SK-N-SH (cell line): Measurements from ENCODE around the gene PLXNB3.

Experiments used
- EP300 ChIP-seq, 2 experiments: IDR thresholded peaks; 2 replicates each; pipeline versions ENCODE4 v1.4.0 to v1.6.1; 2012; ENCODE audit warnings: borderline replicate concordance in 1 of 2, low read depth in 1 of 2, low read length in 1 of 2
- JUND ChIP-seq: IDR thresholded peaks from 2 replicates; pipeline ENCODE4 v1.4.0; 2012
- POLR2AphosphoS5 ChIP-seq: IDR thresholded peaks from 2 replicates; pipeline ENCODE4 v1.6.1; 2012; ENCODE audit warnings: low read depth, low read length
- RCOR1 ChIP-seq: fragments of 150-350 bp; IDR thresholded peaks from 2 replicates; pipeline ENCODE4 v1.6.1; 2017; ENCODE audit warnings: antibody characterized with exemption, low read length
- RFX5 ChIP-seq: IDR thresholded peaks from 2 replicates; pipeline ENCODE4 v1.6.1; 2012; ENCODE audit warnings: mild to moderate bottlenecking, improper control_type of control experiment, low read length
- RXRA ChIP-seq: IDR thresholded peaks from 2 replicates; pipeline ENCODE4 v1.4.0; 2012; ENCODE audit warnings: low read depth, mild to moderate bottlenecking, borderline replicate concordance
- TCF12 ChIP-seq: IDR thresholded peaks from 2 replicates; pipeline ENCODE4 v1.4.0; 2012
- TF ChIP-seq, protein P1 (sequence below): fragments of 150-350 bp; IDR thresholded peaks from 2 replicates; pipeline ENCODE4 v1.6.1; 2017; ENCODE audit warnings: antibody characterized with exemption, low read length, low read depth, borderline replicate concordance
- TF ChIP-seq, protein P2 (sequence below): fragments of 200-600 bp; sonication (generic); IDR thresholded peaks from 2 replicates; pipeline ENCODE4 v1.6.1; 2017; ENCODE audit warnings: antibody characterized with exemption, mild to moderate bottlenecking, moderate library complexity
- TF ChIP-seq, protein P3 (sequence below): IDR thresholded peaks from 2 replicates; pipeline ENCODE4 v1.6.1; 2012; ENCODE audit warnings: mild to moderate bottlenecking, low read depth, low read length, moderate library complexity
- TF ChIP-seq, protein P4 (sequence below): IDR thresholded peaks from 2 replicates; pipeline ENCODE4; 2012
- TF ChIP-seq, protein P5 (sequence below): IDR thresholded peaks from 2 replicates; pipeline ENCODE4 v1.4.0; 2012; ENCODE audit warnings: low read depth

DNA sequence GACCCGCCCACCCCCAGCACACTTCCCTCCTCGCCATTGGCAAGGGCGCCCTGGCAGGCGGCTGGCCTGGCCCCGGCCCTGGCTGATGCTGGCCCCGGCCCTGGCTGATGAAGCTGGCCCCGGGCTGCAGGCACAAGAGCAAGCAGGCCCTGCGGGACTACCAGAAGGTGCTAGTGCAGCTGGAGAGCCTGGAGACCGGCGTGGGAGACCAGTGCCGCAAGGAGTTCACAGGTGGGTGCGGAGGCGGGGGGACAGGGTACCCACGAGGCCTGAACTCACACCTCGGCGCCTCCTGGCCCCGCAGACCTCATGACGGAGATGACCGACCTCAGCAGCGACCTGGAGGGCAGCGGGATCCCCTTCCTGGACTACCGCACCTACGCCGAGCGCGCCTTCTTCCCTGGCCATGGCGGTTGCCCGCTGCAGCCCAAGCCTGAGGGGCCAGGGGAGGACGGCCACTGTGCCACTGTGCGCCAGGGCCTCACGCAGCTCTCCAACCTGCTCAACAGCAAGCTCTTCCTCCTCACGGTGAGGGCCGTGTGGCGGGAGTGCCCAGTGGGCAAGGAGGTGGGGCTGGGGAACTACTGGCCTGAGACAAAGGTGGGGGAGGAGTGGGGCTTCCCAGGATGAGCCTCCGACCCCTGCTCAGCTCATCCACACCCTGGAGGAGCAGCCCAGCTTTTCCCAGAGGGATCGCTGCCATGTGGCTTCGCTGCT, 10.7 kb downstream of the PLXNB3 start:
- TF ChIP-seq, protein P1, sequence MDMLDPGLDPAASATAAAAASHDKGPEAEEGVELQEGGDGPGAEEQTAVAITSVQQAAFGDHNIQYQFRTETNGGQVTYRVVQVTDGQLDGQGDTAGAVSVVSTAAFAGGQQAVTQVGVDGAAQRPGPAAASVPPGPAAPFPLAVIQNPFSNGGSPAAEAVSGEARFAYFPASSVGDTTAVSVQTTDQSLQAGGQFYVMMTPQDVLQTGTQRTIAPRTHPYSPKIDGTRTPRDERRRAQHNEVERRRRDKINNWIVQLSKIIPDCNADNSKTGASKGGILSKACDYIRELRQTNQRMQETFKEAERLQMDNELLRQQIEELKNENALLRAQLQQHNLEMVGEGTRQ: no peak
- TF ChIP-seq, protein P2, sequence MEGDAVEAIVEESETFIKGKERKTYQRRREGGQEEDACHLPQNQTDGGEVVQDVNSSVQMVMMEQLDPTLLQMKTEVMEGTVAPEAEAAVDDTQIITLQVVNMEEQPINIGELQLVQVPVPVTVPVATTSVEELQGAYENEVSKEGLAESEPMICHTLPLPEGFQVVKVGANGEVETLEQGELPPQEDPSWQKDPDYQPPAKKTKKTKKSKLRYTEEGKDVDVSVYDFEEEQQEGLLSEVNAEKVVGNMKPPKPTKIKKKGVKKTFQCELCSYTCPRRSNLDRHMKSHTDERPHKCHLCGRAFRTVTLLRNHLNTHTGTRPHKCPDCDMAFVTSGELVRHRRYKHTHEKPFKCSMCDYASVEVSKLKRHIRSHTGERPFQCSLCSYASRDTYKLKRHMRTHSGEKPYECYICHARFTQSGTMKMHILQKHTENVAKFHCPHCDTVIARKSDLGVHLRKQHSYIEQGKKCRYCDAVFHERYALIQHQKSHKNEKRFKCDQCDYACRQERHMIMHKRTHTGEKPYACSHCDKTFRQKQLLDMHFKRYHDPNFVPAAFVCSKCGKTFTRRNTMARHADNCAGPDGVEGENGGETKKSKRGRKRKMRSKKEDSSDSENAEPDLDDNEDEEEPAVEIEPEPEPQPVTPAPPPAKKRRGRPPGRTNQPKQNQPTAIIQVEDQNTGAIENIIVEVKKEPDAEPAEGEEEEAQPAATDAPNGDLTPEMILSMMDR: no peak
- no peak for TF ChIP-seq RXRA
- TF ChIP-seq, protein P3, sequence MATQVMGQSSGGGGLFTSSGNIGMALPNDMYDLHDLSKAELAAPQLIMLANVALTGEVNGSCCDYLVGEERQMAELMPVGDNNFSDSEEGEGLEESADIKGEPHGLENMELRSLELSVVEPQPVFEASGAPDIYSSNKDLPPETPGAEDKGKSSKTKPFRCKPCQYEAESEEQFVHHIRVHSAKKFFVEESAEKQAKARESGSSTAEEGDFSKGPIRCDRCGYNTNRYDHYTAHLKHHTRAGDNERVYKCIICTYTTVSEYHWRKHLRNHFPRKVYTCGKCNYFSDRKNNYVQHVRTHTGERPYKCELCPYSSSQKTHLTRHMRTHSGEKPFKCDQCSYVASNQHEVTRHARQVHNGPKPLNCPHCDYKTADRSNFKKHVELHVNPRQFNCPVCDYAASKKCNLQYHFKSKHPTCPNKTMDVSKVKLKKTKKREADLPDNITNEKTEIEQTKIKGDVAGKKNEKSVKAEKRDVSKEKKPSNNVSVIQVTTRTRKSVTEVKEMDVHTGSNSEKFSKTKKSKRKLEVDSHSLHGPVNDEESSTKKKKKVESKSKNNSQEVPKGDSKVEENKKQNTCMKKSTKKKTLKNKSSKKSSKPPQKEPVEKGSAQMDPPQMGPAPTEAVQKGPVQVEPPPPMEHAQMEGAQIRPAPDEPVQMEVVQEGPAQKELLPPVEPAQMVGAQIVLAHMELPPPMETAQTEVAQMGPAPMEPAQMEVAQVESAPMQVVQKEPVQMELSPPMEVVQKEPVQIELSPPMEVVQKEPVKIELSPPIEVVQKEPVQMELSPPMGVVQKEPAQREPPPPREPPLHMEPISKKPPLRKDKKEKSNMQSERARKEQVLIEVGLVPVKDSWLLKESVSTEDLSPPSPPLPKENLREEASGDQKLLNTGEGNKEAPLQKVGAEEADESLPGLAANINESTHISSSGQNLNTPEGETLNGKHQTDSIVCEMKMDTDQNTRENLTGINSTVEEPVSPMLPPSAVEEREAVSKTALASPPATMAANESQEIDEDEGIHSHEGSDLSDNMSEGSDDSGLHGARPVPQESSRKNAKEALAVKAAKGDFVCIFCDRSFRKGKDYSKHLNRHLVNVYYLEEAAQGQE: no peak
- no peak for TF ChIP-seq POLR2AphosphoS5
- TF ChIP-seq JUND: no peak
- TF ChIP-seq EP300 (IDR thresholded peaks at IDR 0.05; ENCODE audit: borderline replicate concordance in 1 of 2, low read depth in 1 of 2, low read length in 1 of 2): no peak
- no peak for TF ChIP-seq TCF12
- TF ChIP-seq, protein P4, sequence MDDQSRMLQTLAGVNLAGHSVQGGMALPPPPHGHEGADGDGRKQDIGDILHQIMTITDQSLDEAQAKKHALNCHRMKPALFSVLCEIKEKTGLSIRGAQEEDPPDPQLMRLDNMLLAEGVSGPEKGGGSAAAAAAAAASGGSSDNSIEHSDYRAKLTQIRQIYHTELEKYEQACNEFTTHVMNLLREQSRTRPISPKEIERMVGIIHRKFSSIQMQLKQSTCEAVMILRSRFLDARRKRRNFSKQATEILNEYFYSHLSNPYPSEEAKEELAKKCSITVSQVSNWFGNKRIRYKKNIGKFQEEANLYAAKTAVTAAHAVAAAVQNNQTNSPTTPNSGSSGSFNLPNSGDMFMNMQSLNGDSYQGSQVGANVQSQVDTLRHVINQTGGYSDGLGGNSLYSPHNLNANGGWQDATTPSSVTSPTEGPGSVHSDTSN: no peak
- no peak for TF ChIP-seq RCOR1
- no peak for TF ChIP-seq RFX5
- TF ChIP-seq, protein P5, sequence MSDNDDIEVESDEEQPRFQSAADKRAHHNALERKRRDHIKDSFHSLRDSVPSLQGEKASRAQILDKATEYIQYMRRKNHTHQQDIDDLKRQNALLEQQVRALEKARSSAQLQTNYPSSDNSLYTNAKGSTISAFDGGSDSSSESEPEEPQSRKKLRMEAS: no peak
